Activated CD4-positive, CD25-positive, alpha-beta regulatory T cell (primary cell): ENCODE results near the gene AHI1.
"Not testable (repeated sequence)": the region's sequence is repeated elsewhere in the genome, so short reads cannot be mapped to it uniquely, and the experiment has no call there.

ENCODE experiments used
- DNase-seq, 4 experiments: peaks; one replicate each; lab custom pipeline; 2025; lab: John Stamatoyannopoulos, UW

AHI1 gene

DNA sequence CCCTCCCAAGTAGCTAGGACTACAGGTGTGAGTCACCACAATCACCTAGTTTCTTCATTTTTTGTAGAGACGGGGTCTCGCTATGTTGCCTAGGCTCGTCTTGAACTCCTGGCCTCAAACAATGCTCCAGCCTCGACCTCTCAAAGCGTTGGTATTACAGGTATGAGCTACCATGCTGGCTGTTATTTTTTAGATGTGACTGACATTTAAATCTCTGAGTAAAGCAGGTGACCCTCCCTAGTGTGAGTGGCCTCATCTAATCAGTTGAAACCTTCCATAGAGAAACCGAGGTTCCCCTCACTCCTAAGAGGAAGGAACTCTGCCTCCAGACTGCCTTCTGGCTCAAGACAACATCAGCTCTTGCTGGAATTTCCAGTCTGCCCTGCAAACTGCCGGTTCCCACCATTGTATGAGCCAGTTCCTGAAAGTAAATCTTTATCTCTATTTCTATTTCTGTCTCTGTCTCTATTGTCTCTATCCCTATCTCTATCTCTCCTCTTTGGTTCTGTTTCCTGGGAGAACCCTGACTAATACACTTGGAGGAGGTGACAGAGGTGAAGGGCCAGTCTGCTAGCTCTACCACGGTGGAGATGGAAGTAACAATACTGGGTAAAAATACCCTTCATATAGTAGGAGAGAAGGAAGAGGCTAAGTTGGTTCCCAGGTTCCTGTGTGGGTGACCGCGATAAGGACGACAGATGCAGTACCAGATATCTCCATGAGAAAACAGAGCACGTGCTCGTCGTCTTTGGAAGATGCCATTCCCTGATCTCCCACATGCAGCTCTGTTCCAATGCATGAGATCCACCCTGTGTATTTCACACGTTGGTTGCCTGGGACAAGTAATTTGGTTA, 235.4 kb downstream of the AHI1 start:
- no peak for DNase-seq

DNA sequence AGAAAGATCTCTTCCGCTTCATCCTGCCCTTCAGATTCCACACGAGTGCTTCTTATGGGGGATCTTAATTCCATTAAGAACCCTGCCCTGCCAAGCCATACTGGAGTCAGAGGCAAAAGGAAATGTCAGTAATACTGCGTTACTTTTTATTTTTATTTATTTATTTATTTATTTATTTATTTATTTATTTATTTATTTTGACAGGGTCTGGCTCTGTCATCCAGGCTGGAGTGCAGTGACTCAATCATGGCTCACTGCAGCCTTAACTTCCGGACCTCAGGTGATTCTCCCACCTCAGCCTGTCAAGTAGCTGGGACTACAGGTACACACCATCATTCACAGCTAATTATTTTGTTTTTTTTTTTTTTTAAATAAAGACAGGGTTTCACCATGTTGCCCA, 236.9 kb downstream of the AHI1 start:
- DNase-seq, result no peak

DNA sequence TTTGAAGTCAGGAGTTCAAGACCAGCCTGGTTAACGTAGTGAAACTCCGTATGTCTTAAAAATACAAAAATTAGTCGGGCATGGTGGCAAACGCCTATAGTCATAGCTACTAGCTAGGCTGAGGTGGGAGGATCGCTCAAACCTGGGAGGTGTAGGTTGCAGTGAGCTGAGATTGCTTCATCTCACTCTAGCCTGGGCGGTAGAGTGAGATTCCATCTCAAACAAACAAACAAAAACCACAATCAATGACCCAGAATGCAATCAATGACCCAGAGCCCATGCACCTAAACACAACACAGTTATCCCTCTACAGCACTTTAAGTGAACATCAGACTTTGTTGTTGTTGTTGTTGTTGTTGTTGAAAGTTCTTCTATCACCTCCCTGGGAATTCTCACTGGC, 238.6 kb downstream of the AHI1 start:
- no peak for DNase-seq

- DNase-seq, result no peak
Measured at GRCh38 chr6:135257631-135258405, 239.7 kb downstream of the AHI1 start.

DNA sequence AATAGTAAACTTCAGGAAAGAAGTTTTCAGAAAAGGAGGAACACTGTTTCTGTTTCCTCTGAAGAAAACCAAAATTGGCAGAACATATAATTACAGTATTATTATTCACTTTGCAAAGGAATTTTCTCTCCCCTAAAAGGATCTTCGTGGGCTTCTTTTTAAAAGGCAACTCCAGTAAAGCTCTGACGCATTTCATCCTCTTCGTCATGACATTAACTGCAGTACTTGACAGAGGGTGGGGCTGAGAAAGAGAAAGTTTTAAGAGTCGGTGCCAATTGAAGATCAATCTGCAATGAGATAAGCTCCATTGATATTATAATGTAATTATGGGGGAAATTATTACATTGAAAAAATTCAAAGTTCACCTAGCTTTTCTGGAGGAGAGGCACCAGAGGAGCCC, 240.7 kb downstream of the AHI1 start:
- no peak for DNase-seq

GRCh38 chr6:135254471-135254870, 243.1 kb downstream of the AHI1 start:
- DNase-seq, result no peak

- DNase-seq, result no peak
Measured at GRCh38 chr6:135251498-135252441, 245.8 kb downstream of the AHI1 start.

- no peak for DNase-seq
Measured at GRCh38 chr6:135250751-135251497, 246.6 kb downstream of the AHI1 start.

DNA sequence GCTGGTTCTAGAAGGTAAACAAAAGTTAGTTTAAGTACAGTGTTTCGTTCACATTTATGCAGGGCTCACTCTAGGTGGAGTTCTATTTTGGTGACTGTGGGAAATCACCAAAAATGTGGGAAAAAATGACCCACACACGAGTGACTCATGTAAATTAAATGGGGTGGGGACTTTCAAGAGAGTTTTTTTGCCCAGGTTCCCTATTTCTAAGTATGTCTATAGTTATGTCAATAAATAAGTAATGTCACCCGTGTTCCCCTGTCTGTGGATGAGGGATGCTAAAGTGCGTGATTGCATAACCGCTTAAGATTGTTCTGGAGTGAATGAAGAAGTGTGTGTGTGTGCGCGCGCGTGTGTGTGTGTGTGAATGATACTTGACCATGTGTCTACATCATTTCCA, 247.3 kb downstream of the AHI1 start:
- DNase-seq, result no peak

DNA sequence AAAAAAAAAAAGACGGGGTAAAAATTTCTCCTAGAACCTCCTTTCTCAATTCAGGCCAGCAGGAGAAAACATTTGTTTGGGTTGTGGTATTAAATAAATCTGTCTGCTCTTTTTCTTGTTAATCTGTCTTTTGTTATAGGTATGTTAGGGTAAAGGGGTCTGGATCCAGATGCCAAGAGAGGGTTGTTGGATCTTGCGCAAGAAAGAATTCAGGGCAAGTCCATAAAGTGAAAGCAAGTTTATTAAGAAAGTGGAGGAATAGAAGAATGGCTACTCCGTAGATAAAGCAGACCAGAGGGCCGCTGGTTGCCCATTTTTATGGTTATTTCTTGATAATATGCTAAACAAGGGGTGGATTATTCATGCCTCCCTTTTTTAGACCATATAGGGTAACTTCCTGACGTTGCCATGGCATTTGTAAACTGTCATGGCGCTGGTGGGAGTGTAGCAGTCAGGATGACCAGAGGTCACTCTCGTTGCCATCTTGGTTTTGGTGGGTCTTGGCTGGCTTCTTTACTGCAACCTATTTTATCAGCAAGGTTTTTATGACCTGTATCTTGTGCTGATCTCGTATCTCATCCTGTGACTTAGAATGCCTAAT, 251.0 kb downstream of the AHI1 start:
- not testable (repeated sequence) for DNase-seq

DNA sequence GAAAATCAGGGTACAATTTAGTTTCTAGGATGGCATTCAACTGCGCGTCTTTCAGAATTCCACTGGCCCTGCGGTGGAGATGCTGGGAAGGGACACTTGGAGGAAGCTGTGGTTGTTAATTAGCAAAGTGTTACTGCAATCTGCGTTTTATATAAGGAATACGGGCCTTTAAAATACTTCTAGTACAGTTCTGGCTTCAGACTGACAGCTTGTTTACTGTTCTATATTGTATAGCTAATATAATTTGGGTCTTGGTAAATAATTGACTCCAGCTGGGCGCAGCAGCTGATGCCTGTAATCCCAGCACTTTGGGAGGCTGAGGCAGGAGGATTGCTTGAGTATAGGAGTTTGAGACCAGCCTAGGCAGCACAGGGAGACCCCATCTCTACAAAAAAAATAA, 252.7 kb downstream of the AHI1 start:
- DNase-seq, result no peak

DNA sequence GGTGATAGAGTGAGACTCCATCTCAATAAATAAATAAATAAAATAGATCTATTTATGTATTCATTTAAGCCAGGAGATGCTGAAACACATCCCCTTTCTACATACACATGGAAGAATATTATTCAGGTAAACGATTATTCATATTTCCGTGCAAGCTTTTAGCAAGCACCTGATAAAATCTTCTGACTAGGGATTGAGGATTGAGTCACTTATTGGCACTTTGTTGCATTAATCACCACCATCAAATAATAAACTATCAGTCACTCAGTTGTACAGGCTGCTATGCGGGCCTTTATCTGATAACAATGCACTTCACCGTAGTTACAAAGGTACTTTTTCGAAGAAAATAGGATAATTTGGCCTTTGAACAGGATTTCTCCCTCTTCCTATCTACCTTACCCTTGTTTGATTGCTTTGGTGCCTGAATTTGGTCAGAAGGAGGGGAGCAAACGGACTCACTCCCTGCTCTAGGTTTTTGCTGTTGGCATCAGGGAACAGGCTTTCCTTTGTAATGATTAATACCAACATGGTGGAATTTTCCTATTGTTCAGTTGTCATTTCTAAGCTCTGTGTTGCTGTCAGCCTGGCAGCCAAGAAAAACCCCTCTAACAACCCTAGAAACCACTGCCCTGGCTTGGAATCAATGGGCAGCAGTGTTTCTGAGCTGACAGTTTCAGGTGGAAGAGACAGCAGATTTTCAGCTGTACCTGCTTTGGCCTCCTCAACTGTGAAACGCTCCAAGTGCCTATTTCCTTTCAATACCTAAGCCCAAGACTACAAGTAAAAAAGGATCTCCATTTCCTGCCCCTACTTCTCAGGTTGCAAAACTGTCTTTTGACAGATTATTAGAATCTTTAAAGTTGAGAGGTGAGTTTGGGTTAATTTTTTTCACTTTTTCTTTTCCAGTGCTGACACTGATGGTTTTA, 253.4 kb downstream of the AHI1 start:
- DNase-seq, result no peak

DNA sequence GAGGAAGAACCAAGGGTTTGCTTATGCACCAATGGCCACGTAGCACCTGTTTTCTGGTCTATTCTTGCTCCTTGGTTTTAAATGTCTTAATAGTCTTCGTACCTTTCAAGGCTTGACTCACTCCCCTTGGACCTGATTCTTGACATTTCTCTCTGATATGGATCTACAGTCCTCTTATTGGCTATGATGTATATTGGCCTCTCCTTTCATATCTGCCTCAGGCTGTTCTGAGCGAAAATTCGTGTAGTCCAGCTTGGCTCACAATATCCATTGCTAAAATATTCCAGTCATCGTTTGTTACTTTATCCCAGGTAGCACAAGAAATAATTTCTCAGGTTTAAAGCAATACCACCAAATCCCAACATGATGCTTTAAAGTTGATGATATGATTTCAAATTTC, 256.8 kb downstream of the AHI1 start:
- no peak for DNase-seq

GRCh38 chr6:135236732-135237131, 260.8 kb downstream of the AHI1 start:
- no peak for DNase-seq

GRCh38 chr6:135236319-135236718, 261.2 kb downstream of the AHI1 start:
- DNase-seq, result no peak

GRCh38 chr6:135235716-135236115, 261.8 kb downstream of the AHI1 start:
- no peak for DNase-seq

GRCh38 chr6:135234492-135234780, 263.1 kb downstream of the AHI1 start:
- no peak for DNase-seq

- DNase-seq, result no peak
Measured at GRCh38 chr6:135233686-135234491, 263.7 kb downstream of the AHI1 start.
